ENCODE measurements around the gene KRT7. TPM values are rescaled to one million over a fixed set of nuclear protein-coding genes. Genes with fewer than 3 reads are reported as not detected.
A peak's percentile ranks its signal among the peaks of the same experiment; 100 is the strongest.

Gene KRT7
- polyA plus RNA-seq, 1 experiment = 659 TPM

DNA sequence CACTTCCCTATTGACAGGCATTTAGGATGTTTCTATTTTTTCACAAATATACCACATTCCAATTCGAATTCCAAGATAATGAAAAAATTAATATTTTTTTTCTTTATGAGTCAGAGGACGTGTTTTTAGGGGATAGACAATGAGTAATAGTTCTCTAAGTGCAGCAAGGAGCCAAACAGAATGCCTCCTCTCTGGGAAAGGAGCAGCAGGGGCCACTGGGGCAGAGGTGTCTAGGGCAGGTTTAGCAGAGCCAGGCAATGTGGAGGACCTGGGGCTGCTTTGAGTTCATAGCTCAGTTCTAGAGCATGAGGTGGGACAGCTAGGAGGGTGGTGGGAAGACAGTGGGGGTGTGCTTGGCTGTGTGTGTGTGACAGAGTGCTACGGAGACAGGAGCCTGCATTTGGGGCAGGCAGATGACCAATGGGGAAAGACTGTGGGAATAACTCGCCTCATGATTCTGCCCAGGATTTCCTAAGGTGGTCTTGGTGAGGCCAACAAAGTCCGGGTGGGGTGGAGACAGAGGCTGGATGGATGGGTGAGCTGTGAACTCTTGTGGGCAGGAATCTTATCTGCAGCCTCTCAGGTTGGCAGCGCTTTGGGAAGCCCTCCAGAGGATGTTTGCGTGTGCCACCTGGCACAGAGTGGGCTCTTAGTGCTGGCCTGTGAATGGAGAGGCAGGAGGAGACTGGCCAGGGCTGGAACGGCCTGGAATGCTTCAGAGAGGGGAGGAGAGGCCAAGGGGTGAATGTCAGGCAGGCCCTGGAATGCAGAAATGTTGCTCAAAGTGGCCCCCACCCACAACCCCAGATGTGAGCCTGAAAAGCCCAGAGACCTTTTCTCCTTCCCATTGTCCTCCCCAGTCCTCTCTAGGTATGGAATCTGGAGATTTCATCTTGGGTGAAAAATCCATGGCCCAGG lies 2.4 kb upstream of the KRT7 start:
- Histone ChIP-seq H3K4me3 (ENCODE audit: low read depth, low read length) (no peak overlapping the region), H3K36me3 (ENCODE audit: control insufficient read depth, insufficient read depth, low read length) (no peaks in the 10 kb centered on the region), H3K27me3 (ENCODE audit: control insufficient read depth, insufficient read depth, low read length) (no peaks in the 10 kb centered on the region)
- peak; percentile 80 for DNase-seq (ENCODE audit: low read depth)
- ChIA-PET CTCF (interaction anchor here (1.4 to 2.6 kb wide), 3 partner anchors 18 to 96 kb away, joined by 5 to 14 read pairs (median 7); no protein-coding TSS in a partner anchor), POLR2A (interaction anchor here (1.1 kb wide), 1 partner anchor 50 kb away, joined by 3 read pairs; no protein-coding TSS in a partner anchor)
- TF ChIP-seq, protein P1, sequence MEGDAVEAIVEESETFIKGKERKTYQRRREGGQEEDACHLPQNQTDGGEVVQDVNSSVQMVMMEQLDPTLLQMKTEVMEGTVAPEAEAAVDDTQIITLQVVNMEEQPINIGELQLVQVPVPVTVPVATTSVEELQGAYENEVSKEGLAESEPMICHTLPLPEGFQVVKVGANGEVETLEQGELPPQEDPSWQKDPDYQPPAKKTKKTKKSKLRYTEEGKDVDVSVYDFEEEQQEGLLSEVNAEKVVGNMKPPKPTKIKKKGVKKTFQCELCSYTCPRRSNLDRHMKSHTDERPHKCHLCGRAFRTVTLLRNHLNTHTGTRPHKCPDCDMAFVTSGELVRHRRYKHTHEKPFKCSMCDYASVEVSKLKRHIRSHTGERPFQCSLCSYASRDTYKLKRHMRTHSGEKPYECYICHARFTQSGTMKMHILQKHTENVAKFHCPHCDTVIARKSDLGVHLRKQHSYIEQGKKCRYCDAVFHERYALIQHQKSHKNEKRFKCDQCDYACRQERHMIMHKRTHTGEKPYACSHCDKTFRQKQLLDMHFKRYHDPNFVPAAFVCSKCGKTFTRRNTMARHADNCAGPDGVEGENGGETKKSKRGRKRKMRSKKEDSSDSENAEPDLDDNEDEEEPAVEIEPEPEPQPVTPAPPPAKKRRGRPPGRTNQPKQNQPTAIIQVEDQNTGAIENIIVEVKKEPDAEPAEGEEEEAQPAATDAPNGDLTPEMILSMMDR (IDR thresholded peaks at IDR 0.05; ENCODE audit: insufficient read depth, low read depth, low read length) = no peak

DNA sequence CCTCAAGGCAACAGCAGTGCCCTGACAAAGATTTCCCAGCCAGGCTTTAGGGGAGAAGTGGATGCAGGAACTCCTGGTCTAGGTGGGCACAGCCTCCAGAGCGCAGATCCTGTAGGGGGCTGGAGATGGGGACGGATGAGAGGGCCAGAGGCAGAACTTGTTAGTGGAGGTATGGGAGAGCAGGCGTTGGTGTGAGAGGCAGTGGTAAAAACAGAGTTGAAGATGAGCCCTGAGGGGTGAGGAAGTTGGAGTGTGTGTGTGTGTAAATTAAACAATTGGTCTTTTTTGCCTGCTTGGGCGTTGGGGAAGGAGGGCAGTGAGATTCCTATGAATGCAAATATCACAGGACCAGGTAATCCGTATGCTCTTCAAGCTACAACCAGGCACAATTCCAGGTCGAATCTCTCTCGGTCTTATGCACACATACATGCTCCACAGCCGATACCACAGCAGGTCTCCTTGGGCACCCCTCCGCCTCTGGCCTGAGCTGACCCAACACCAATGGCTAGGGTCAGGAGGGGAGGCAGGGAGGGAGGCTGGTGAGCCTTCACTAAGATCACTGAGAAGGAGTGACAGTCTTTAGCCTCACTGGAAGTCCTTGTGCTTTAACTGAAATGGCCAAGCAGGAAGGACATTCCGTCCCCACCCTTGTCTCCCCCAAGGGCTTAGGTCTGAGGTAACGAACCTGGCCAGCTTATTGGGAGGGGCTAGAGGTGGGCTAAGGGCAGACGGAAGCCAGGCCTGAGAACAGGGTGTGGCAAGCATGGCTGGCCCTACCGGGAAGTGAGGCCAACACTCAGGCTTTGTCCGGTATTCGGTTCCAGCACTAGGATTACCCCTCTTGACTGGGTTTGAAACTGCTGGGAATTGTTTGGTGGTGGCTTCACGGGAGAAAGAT lies 1.5 kb upstream of the KRT7 start:
- TF ChIP-seq, protein P1 (IDR thresholded peaks at IDR 0.05; ENCODE audit: insufficient read depth, low read depth, low read length) = no peak
- ChIA-PET POLR2A (no interaction called here), CTCF (interaction anchor here (0.8 to 2.1 kb wide), 5 partner anchors 10 to 46 kb away, joined by 3 to 8 read pairs (median 3); no protein-coding TSS in a partner anchor)
- no peaks in the 10 kb centered on the region for H3K27me3 ChIP-seq (ENCODE audit: control insufficient read depth, insufficient read depth, low read length)
- H3K4me3 ChIP-seq (ENCODE audit: low read depth, low read length) = no peak overlapping the region
- no peak for DNase-seq (ENCODE audit: low read depth)
- H3K36me3 ChIP-seq (ENCODE audit: control insufficient read depth, insufficient read depth, low read length) = no peaks in the 10 kb centered on the region

DNA sequence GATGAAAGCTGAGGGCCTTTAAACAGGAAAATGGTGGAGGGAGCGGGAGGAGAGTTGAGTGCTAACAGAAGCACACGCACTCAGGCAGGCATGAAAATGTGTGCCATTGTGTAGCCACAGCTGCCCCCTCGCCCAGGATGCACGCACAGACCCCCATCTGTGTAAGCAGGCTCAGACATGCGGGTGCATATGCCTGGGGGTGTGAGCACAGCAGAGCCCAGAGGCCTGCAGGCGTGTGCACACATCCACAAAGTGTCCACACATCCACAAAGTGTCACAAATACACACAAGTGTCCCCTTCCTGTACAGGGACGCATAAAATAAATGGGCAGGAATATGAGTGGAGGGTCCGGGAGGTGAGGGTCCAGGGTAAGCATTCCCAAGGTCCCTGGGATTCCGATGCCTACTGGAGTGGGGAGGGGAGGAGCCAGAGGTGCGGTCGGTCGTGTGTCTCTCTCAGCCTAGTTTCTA lies 805 bp upstream of the KRT7 start:
- peak overlapping the region; percentile 42 for H3K4me3 ChIP-seq (ENCODE audit: low read depth, low read length)
- TF ChIP-seq, protein P1 (IDR thresholded peaks at IDR 0.05; ENCODE audit: insufficient read depth, low read depth, low read length) = no peak
- DNase-seq (ENCODE audit: low read depth) = no peak
- H3K27me3 ChIP-seq (ENCODE audit: control insufficient read depth, insufficient read depth, low read length) = no peaks in the 10 kb centered on the region
- H3K36me3 ChIP-seq (ENCODE audit: control insufficient read depth, insufficient read depth, low read length) = no peaks in the 10 kb centered on the region
- ChIA-PET CTCF (interaction anchor here (0.8 to 2.1 kb wide), 6 partner anchors 10 to 47 kb away, joined by 3 to 8 read pairs (median 4); no protein-coding TSS in a partner anchor), POLR2A (interaction anchor here (0.7 kb wide), 1 partner anchor 85 kb away, joined by 3 read pairs; no protein-coding TSS in a partner anchor)

DNA sequence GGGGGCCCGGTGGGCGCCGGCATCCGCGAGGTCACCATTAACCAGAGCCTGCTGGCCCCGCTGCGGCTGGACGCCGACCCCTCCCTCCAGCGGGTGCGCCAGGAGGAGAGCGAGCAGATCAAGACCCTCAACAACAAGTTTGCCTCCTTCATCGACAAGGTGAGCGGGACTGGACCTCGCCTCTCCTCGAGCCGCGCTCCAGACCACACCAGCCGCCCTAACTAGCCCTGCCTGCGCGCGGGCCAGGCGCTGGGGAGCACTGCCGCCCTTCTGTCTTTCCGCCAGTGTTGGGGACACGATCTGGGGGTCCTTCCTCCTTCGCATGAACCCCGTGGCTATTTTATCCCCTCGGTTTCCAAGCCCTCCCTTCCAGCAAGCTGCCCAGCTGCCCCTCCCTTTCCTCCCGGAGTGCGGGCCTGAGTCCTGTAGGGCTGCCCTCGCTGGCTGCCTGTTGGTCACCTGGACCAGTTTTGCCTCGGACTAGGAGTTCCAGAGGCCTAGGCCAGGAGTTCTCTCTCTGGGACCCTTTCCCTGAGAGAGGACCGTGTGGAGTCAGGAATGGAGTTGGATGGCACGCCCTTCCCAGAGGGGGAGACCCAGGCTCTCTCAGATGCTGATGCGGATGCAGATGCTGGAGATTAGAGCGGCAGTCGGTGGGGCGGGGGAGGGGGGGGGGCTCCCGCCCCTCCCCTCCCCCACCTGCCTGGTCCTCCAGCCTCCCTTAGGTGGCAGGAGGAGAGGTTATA lies 592 bp downstream of the KRT7 start:
- Histone ChIP-seq H3K4me3 (ENCODE audit: low read depth, low read length) (peak overlapping the region; percentile 42), H3K36me3 (ENCODE audit: control insufficient read depth, insufficient read depth, low read length) (no peaks in the 10 kb centered on the region), H3K27me3 (ENCODE audit: control insufficient read depth, insufficient read depth, low read length) (no peaks in the 10 kb centered on the region)
- no peak for DNase-seq (ENCODE audit: low read depth)
- TF ChIP-seq, protein P1 (IDR thresholded peaks at IDR 0.05; ENCODE audit: insufficient read depth, low read depth, low read length) = no peak
- ChIA-PET POLR2A (no interaction called here), CTCF (interaction anchor here (0.6 to 2.1 kb wide), 5 partner anchors 10 to 95 kb away, joined by 3 to 6 read pairs (median 3); no protein-coding TSS in a partner anchor)

All from BJ (cell line).